ENCODE data around the gene SYNE3.

The SYNE3 gene

DNA sequence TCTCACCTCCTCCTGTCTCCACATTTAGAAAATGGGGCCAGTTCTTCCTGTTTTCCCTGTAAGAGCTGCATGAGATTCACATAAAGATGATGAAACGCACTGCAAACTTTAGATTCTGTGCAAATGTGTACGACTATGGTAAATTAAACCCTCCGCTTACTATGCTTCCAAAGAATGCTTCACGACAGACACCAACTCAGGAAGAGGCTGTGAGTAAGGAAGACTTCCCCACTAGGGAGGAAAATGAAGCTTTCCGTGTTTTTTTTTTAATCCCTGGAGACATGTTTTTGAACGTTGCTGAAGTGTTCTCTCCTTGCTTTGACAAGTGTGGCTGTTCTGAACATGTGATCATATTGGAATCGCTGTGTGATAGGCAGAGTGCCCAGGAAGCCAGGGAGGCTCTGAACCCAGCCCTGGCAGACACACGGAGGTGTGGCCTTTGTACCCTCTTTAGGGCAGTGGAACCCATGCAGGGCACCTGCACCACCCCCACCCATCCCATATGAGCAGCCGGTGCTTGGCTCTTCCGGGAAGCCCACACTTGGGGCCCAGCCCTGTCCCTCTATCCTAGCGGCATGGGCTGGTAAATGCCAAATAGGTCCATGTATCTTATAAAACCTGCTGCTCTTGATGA lies 7.5 kb upstream of the SYNE3 start:
- Histone ChIP-seq H3K36me3 (ENCODE audit: insufficient read depth, low read length) (no peaks in the 10 kb centered on the region), H3K9me3 (ENCODE audit: low read depth, low read length) (no peaks in the 10 kb centered on the region), H3K27ac (peak overlapping the region; percentile 98), H3K4me3 (peak overlapping the region; percentile 63), H3K9ac (ENCODE audit: insufficient read length) (peak overlapping the region; percentile 79)
- TF ChIP-seq FOXP2 (optimal IDR thresholded peaks at IDR 0.05; ENCODE audit: control extremely low read depth, extremely low read length, insufficient read depth) (no peak), EZH2 (IDR thresholded peaks at IDR 0.05) (no peak), POLR2AphosphoS5 (IDR thresholded peaks at IDR 0.05; ENCODE audit: borderline replicate concordance, low read depth, low read length) (no peak)
- peak; percentile 74 for DNase-seq (ENCODE audit: low read depth, low spot score)

- no peak for DNase-seq (ENCODE audit: low read depth, low spot score)
- Histone ChIP-seq H3K27ac (peak overlapping the region; percentile 98), H3K36me3 (ENCODE audit: insufficient read depth, low read length) (no peaks in the 10 kb centered on the region), H3K9me3 (ENCODE audit: low read depth, low read length) (no peaks in the 10 kb centered on the region), H3K9ac (ENCODE audit: insufficient read length) (peak overlapping the region; percentile 79), H3K4me3 (peak overlapping the region; percentile 63)
- TF ChIP-seq EZH2 (IDR thresholded peaks at IDR 0.05) (no peak), FOXP2 (optimal IDR thresholded peaks at IDR 0.05; ENCODE audit: control extremely low read depth, extremely low read length, insufficient read depth) (no peak), POLR2AphosphoS5 (IDR thresholded peaks at IDR 0.05; ENCODE audit: borderline replicate concordance, low read depth, low read length) (no peak)
Measured at GRCh38 chr14:95523051-95523814, 6.8 kb upstream of the SYNE3 start.

GRCh38 chr14:95522556-95522955 lies 6.1 kb upstream of the SYNE3 start:
- H3K36me3 ChIP-seq (ENCODE audit: insufficient read depth, low read length), result no peaks in the 10 kb centered on the region
- H3K9ac ChIP-seq (ENCODE audit: insufficient read length), result no peak overlapping the region
- DNase-seq (ENCODE audit: low read depth, low spot score), result no peak
- peak overlapping the region; percentile 98 for H3K27ac ChIP-seq
- TF ChIP-seq EZH2 (IDR thresholded peaks at IDR 0.05), result no peak
- TF ChIP-seq POLR2AphosphoS5 (IDR thresholded peaks at IDR 0.05; ENCODE audit: borderline replicate concordance, low read depth, low read length), result no peak
- TF ChIP-seq FOXP2 (optimal IDR thresholded peaks at IDR 0.05; ENCODE audit: control extremely low read depth, extremely low read length, insufficient read depth), result no peak
- H3K4me3 ChIP-seq, result no peak overlapping the region
- H3K9me3 ChIP-seq (ENCODE audit: low read depth, low read length), result no peaks in the 10 kb centered on the region

DNA sequence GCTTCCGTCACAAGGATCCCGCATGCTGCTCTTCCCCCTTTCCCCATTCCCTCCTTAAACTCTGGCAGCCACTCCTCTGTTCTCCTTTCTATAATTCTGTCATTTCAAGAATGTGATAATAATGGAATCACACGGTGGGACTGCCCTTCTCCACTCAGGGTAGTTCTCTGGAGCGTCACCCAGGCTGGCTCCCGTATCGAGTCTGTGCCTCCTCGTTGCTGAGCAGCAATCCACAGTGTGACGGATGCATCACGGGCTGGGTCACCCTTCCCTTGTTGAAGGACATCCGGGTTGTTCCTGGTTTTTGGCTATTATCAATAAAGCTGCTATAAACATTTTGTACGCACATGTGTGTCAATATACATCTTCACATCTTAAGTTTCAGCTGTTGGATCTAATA lies 5.7 kb upstream of the SYNE3 start:
- DNase-seq (ENCODE audit: low read depth, low spot score), result no peak
- Histone ChIP-seq H3K36me3 (ENCODE audit: insufficient read depth, low read length) (no peaks in the 10 kb centered on the region), H3K9ac (ENCODE audit: insufficient read length) (no peak overlapping the region), H3K27ac (peak overlapping the region; percentile 98), H3K9me3 (ENCODE audit: low read depth, low read length) (no peaks in the 10 kb centered on the region), H3K4me3 (no peak overlapping the region)
- no peak for TF ChIP-seq EZH2 (IDR thresholded peaks at IDR 0.05)
- no peak for TF ChIP-seq POLR2AphosphoS5 (IDR thresholded peaks at IDR 0.05; ENCODE audit: borderline replicate concordance, low read depth, low read length)
- TF ChIP-seq FOXP2 (optimal IDR thresholded peaks at IDR 0.05; ENCODE audit: control extremely low read depth, extremely low read length, insufficient read depth), result no peak

DNA sequence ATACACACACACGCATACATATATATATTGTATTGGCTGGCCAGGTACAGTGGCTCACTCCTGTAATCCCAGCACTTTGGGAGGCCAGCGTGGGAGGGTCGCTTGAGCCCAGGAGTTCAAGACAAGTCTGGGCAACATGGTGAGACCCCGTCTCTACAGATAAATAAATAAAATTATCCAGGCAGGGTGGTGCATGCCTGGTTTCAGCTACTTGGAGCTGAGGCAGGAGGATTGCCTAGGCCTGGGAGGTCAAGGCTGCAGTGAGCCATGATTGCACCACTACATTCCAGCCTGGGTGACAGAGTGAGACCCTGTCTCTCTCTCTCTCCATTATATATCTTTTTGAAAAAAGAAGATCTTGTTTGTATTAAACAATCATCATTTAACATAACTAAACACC lies 4.6 kb upstream of the SYNE3 start:
- no peak overlapping the region for H3K4me3 ChIP-seq
- TF ChIP-seq EZH2 (IDR thresholded peaks at IDR 0.05), result no peak
- no peak for TF ChIP-seq POLR2AphosphoS5 (IDR thresholded peaks at IDR 0.05; ENCODE audit: borderline replicate concordance, low read depth, low read length)
- TF ChIP-seq FOXP2 (optimal IDR thresholded peaks at IDR 0.05; ENCODE audit: control extremely low read depth, extremely low read length, insufficient read depth), result no peak
- no peak for DNase-seq (ENCODE audit: low read depth, low spot score)
- H3K36me3 ChIP-seq (ENCODE audit: insufficient read depth, low read length), result no peaks in the 10 kb centered on the region
- no peak overlapping the region for H3K9ac ChIP-seq (ENCODE audit: insufficient read length)
- H3K9me3 ChIP-seq (ENCODE audit: low read depth, low read length), result no peaks in the 10 kb centered on the region
- H3K27ac ChIP-seq, result no peak overlapping the region

DNA sequence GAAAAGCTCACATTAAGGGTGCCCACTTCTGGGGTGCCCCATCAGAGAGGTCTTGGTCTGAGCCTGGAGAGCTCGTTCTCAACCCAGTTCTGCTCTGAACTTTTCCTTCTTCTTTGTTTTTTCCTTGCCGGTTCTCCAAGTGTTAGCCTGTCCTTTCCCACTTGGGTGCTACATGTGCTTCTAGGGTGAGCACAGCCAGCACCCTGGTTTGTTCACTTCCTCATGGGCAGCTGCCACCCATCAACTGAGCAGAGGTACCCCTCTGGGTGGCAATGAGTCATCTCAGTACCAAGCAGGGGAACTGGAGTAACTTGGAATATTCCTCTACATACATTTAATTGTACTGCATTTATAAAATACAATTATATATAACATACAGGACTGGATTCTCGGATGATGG lies 3.9 kb upstream of the SYNE3 start:
- H3K9ac ChIP-seq (ENCODE audit: insufficient read length), result peak overlapping the region; percentile 52
- no peaks in the 10 kb centered on the region for H3K36me3 ChIP-seq (ENCODE audit: insufficient read depth, low read length)
- DNase-seq (ENCODE audit: low read depth, low spot score), result no peak
- peak overlapping the region; percentile 91 for H3K27ac ChIP-seq
- TF ChIP-seq POLR2AphosphoS5 (IDR thresholded peaks at IDR 0.05; ENCODE audit: borderline replicate concordance, low read depth, low read length), result no peak
- no peak for TF ChIP-seq EZH2 (IDR thresholded peaks at IDR 0.05)
- TF ChIP-seq FOXP2 (optimal IDR thresholded peaks at IDR 0.05; ENCODE audit: control extremely low read depth, extremely low read length, insufficient read depth), result no peak
- no peaks in the 10 kb centered on the region for H3K9me3 ChIP-seq (ENCODE audit: low read depth, low read length)
- H3K4me3 ChIP-seq, result 0 out of 2 replicates have a peak overlapping the region, but pooled peaks have one; percentile 31

- Histone ChIP-seq H3K9me3 (ENCODE audit: low read depth, low read length) (no peaks in the 10 kb centered on the region), H3K9ac (ENCODE audit: insufficient read length) (peak overlapping the region; percentile 52), H3K36me3 (ENCODE audit: insufficient read depth, low read length) (no peaks in the 10 kb centered on the region), H3K27ac (peak overlapping the region; percentile 91), H3K4me3 (peak overlapping the region; percentile 31; the same call in 1 of the 2 replicates)
- TF ChIP-seq FOXP2 (optimal IDR thresholded peaks at IDR 0.05; ENCODE audit: control extremely low read depth, extremely low read length, insufficient read depth), result no peak
- no peak for TF ChIP-seq POLR2AphosphoS5 (IDR thresholded peaks at IDR 0.05; ENCODE audit: borderline replicate concordance, low read depth, low read length)
- no peak for TF ChIP-seq EZH2 (IDR thresholded peaks at IDR 0.05)
- DNase-seq (ENCODE audit: low read depth, low spot score), result no peak
Measured at GRCh38 chr14:95519699-95520098, 3.2 kb upstream of the SYNE3 start.

- no peak for DNase-seq (ENCODE audit: low read depth, low spot score)
- H3K4me3 ChIP-seq, result no peak overlapping the region
- H3K27ac ChIP-seq, result peak overlapping the region; percentile 91
- H3K9me3 ChIP-seq (ENCODE audit: low read depth, low read length), result no peaks in the 10 kb centered on the region
- TF ChIP-seq POLR2AphosphoS5 (IDR thresholded peaks at IDR 0.05; ENCODE audit: borderline replicate concordance, low read depth, low read length), result no peak
- no peak for TF ChIP-seq FOXP2 (optimal IDR thresholded peaks at IDR 0.05; ENCODE audit: control extremely low read depth, extremely low read length, insufficient read depth)
- TF ChIP-seq EZH2 (IDR thresholded peaks at IDR 0.05), result no peak
- H3K9ac ChIP-seq (ENCODE audit: insufficient read length), result no peak overlapping the region
- H3K36me3 ChIP-seq (ENCODE audit: insufficient read depth, low read length), result no peaks in the 10 kb centered on the region
Measured at GRCh38 chr14:95518045-95518751, 1.7 kb upstream of the SYNE3 start.

Data from SK-N-MC (cell line).